ENCODE results near the gene FNDC3A.

The FNDC3A gene

GRCh38 chr13:49220856-49221589 lies 245.3 kb downstream of the FNDC3A start:
- DNase-seq: peak; percentile 26

- no peak for DNase-seq
Measured at GRCh38 chr13:49221590-49221965, 245.9 kb downstream of the FNDC3A start.

- no peak for DNase-seq
Measured at GRCh38 chr13:49225223-49226042, 249.7 kb downstream of the FNDC3A start.

GRCh38 chr13:49226613-49227012 lies 250.9 kb downstream of the FNDC3A start:
- DNase-seq: no peak

GRCh38 chr13:49234741-49235140 lies 259.0 kb downstream of the FNDC3A start:
- no peak for DNase-seq

DNA sequence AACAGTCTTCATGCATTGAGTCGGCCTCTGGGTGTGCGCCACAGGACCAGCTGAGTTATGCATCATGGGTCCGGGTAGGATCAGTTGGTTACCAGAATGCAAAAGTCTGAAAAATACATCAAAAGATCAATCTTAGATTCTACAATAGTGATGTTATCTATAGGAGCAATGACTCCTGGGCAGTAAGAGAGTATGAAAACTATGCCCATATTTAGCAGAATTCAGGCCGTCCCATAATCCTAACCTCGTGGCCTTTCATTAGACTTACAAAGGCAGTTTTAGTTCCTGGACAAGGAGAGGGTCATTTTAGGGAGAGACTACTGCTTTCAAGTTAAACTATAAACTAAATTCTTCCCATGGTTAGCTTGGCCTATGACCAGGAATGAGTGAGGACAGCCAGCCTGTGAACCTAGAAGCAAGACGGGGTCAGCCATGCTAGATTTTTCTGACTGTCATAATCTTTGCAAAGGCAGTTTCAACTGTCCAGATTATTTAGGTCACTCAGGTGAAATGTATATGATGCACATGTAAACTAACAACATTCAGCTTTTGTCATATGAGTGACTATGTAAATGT lies 260.2 kb downstream of the FNDC3A start:
- no peak for DNase-seq

- no peak for DNase-seq
Measured at GRCh38 chr13:49238621-49239020, 262.9 kb downstream of the FNDC3A start.

GRCh38 chr13:49240017-49240416 lies 264.3 kb downstream of the FNDC3A start:
- DNase-seq: peak; percentile 59

GRCh38 chr13:49241296-49241695 lies 265.6 kb downstream of the FNDC3A start:
- DNase-seq: no peak

DNA sequence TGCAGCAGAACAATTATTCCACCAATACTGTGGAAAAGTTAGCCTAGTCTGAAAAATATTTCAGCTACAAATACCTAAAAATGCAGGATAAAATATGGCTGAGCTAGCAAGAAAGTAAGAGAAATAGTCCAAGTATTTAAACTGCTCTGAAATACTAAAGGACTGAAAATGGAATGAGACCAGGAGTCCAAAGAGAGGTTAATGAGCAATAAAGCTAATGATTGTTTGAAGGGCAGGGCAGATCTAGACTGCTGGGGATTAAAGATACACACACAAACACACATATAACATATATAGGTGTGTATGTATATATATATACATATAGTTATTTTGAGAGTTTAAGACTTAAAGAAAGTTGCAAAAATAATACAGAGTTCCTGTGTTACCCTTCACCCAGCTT lies 269.4 kb downstream of the FNDC3A start:
- DNase-seq: no peak

- DNase-seq: no peak
Measured at GRCh38 chr13:49246850-49247642, 271.3 kb downstream of the FNDC3A start.

- peak; percentile 96 for DNase-seq
Measured at GRCh38 chr13:49247643-49248621, 272.2 kb downstream of the FNDC3A start, which contains the start of gene CDADC1. CDADC1 (plus strand) TSS chr13:49247925; CDS start chr13:49248038, 113 bp downstream.

GRCh38 chr13:49248622-49249002 lies 272.9 kb downstream of the FNDC3A start:
- DNase-seq: no peak

GRCh38 chr13:49251326-49251725 lies 275.6 kb downstream of the FNDC3A start:
- no peak for DNase-seq

DNA sequence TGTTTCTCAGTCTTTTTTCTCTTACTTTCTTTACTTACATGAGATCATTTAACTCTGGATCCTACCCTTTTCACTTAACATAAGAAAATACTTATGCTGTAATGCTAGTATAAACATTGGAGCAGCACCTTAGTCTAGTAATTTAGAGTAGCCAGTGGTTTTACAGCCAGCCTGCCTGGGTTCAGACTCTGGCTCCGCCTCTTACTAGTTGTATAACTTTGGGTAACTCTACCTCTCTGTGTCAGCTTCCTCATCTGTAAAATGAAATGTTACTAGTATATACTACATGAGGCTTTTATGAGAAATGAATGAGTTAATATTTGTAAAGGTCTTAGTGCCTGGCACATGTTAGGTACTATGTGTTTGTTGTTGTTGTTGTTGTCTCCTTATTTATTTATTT lies 277.6 kb downstream of the FNDC3A start:
- DNase-seq: no peak

GRCh38 chr13:49254007-49254406 lies 278.3 kb downstream of the FNDC3A start:
- no peak for DNase-seq

DNA sequence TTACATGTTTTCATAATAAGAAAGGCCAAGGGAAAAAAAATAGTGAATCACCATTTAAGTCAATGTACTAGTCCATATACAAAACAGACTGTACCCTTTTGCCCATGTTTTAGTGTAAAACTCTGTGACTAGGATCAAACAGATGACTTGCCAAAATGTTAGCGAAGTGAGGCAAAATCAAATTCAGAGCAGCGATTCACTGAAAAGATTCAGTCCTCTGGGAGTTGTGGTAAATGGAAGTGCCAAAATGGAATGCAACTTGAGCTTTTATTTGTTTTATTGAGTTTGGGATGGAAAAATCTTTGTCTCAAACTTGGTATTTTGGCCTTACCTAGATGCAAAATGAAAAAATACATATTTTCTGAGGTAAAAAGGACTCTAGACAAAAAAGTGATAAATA lies 281.1 kb downstream of the FNDC3A start:
- no peak for DNase-seq

DNA sequence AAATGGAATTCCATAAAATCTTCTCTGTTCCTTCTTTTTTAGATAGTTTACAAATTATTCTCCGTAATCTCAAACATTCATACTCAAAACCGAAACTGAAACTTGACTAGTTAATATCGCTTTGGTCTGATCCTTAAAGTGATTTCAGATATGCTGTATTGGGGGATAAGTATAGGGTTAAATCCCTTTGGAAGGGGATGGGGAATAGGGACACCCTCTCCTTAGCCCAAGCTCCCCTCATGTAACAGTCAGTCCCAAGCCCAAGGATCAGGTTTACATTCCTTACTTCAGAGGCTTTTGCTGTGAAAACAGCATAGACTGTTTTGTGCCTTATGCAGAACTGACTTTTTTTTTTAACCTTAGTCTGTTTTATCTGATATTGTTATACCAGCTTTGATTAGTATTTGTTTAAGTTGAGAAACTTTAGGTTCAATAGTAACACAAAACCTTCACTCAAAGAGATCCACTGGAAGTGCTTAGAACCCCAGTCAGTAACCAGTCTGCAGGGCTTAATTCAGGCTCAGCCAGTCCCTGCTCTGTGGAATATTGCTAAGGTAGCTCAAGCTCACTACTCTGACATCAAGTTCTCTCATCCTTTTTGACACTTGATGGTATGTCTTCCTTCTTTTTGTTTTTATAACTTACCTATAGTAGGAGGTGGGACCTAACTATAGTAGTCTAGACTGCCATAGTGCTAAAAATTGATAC lies 282.5 kb downstream of the FNDC3A start:
- DNase-seq: no peak
